Thyroid gland (tissue), 4 donors: ENCODE measurements around the gene C2orf42. TPM values are rescaled to one million over a fixed set of nuclear protein-coding genes. Genes with fewer than 3 reads are reported as not detected.

ENCODE experiments used
- DNase-seq, 2 donors: peaks; one replicate each; pipeline ENCODE4 v3.0.0-alpha.2; 2019
- H3K27ac ChIP-seq, 3 donors: fragments of 200-600 bp; sonication (generic); 1 replicate in 2 of 3; 2 replicates in 1 of 3; pipeline ENCODE4 v1.5.1; 2016 to 2019; ENCODE audit warnings: mild to moderate bottlenecking in 1 of 3, moderate library complexity in 1 of 3
- H3K27me3 ChIP-seq: fragments of 200-600 bp; sonication (generic); one replicate; pipeline ENCODE4 v1.5.1; 2019
- H3K36me3 ChIP-seq, 2 donors: fragments of 200-600 bp; sonication (generic); one replicate each; pipeline ENCODE4 v1.5.1; 2016 to 2019
- H3K4me1 ChIP-seq, 2 donors: fragments of 200-600 bp; sonication (generic); one replicate each; pipeline ENCODE4 v1.5.1; 2017 to 2019
- H3K4me3 ChIP-seq, 3 donors: fragments of 200-600 bp; sonication (generic); replicated peaks in 1 of 3; 1 replicate in 2 of 3; 2 replicates in 1 of 3; pipeline ENCODE4 v1.5.1; 2016; ENCODE audit warnings: mild to moderate bottlenecking in 1 of 3
- H3K9me3 ChIP-seq: fragments of 200-600 bp; sonication (generic); one replicate; pipeline ENCODE4 v1.5.1; 2017
- POLR2A ChIP-seq, 2 donors: fragments of 450-650 bp; IDR thresholded peaks; one replicate each; pipeline ENCODE4 v1.6.1; 2017; ENCODE audit warnings: antibody characterized with exemption in 2 of 2, mild to moderate bottlenecking in 2 of 2, moderate library complexity in 1 of 2
- WGBS, 2 donors: methylation state at CpG; one replicate each; pipeline ENCODE4 v1.1.5; 2017; 5-methylcytosine and 5-hydroxymethylcytosine counted together
- intact Hi-C: fragments of 100-400 bp; cut with DNase I; formaldehyde crosslinking; loops from one replicate; pipeline ENCODE4 v1.15.1; 2023
- total RNA-seq, 4 donors: library from RNA; depleted of rRNA; stranded (reverse); fragments of >200 nt; gene quantifications; one replicate each; pipeline ENCODE4 v1.2.3, GENCODE V29; 2016
- TF ChIP-seq, protein P1 (sequence below), 6 experiments: fragments of 200-600 bp in 3 of 6; fragments of 450-650 bp in 3 of 6; sonication (generic) in 3 of 6; IDR thresholded peaks; one replicate each; pipeline ENCODE4 v1.5.1; 2016 to 2019; ENCODE audit warnings: antibody characterized with exemption in 6 of 6, mild to moderate bottlenecking in 2 of 6, inconsistent platforms in 1 of 6, moderate library complexity in 1 of 6

The C2orf42 gene
- total RNA-seq, 4 donors from 2014 or later: 9.8 to 26.5 (median 18.0) TPM

- H3K4me1 ChIP-seq: peaks cover 33 to 50% of the 10 kb centered on the region in 2 donors
- intact Hi-C loops: loop anchor here (5.0 kb wide), 1 partner anchor 35 kb away; the partner anchor contains the start of gene PCBP1
Observed at GRCh38 chr2:70122470-70122869, 68.3 kb downstream of the C2orf42 start.

DNA sequence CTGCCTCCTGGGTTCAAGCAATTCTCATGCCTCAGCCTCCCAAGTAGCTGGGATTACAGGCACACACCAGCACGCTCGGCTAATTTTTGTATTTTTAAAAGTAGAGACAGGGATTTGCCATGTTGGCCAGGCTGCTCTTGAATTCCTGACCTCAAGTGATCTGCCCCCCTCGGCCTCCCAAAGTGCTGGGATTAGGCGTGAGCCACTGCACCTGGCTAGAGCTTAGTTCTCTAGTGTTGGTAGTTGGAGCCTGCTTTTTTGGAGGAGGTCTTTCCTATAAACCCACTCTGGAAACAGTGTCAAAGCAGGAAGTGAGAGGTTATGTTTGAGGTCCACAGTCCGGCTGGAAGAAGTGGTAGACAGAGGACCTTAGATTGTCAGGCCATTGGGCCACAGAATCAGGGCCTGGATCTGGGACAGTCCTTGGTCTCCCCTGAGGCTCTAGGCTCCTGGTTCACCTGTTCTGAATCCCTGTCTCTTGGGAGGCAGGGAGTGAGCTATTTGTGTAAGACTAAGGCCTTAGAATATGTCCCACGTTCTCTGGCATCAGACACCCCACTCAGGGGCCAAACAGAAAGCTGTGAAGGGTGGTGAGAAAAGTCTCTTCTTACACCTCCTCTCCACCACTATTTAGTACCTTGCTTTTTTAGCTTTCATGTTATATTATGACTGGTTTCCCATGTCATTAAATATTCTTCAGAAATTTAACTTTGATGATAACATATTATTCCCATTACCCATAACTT lies 69.0 kb downstream of the C2orf42 start:
- Histone ChIP-seq H3K9me3 (no peaks in the 10 kb centered on the region), H3K4me3 (no peak overlapping the region), H3K27me3 (no peaks in the 10 kb centered on the region), H3K4me1 (peaks cover 27 to 50% of the 10 kb centered on the region in 2 donors), H3K36me3 (no peaks in the 10 kb centered on the region), H3K27ac (peak overlapping the region; percentile 59 to 79 (median 69))
- peak; percentile 51 to 58 for DNase-seq
- 37 to 45% methylated on average over 6 of the region's 6 CpGs for WGBS, 2 donors
- intact Hi-C loops: loop anchor here (5.0 kb wide), 1 partner anchor 34 kb away; the partner anchor contains the start of gene PCBP1
- no peak for TF ChIP-seq POLR2A (IDR thresholded peaks at IDR 0.05)
- TF ChIP-seq, protein P1, sequence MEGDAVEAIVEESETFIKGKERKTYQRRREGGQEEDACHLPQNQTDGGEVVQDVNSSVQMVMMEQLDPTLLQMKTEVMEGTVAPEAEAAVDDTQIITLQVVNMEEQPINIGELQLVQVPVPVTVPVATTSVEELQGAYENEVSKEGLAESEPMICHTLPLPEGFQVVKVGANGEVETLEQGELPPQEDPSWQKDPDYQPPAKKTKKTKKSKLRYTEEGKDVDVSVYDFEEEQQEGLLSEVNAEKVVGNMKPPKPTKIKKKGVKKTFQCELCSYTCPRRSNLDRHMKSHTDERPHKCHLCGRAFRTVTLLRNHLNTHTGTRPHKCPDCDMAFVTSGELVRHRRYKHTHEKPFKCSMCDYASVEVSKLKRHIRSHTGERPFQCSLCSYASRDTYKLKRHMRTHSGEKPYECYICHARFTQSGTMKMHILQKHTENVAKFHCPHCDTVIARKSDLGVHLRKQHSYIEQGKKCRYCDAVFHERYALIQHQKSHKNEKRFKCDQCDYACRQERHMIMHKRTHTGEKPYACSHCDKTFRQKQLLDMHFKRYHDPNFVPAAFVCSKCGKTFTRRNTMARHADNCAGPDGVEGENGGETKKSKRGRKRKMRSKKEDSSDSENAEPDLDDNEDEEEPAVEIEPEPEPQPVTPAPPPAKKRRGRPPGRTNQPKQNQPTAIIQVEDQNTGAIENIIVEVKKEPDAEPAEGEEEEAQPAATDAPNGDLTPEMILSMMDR (IDR thresholded peaks at IDR 0.05): no peak

More at GRCh38 chr2:70122470-70122869, 68.3 kb downstream of the C2orf42 start:
- no peak for DNase-seq
- 91 to 94% methylated on average over 4 of the region's 4 CpGs for WGBS, 2 donors
- Histone ChIP-seq H3K27me3 (no peaks in the 10 kb centered on the region), H3K4me3 (no peak overlapping the region), H3K36me3 (no peaks in the 10 kb centered on the region), H3K9me3 (no peaks in the 10 kb centered on the region), H3K27ac (peak overlapping the region in 2 of 3 donors; percentile 8 to 100)
- no peak for TF ChIP-seq POLR2A (IDR thresholded peaks at IDR 0.05)
- TF ChIP-seq, protein P1 (IDR thresholded peaks at IDR 0.05): no peak

GRCh38 chr2:70118798-70119454 lies 71.9 kb downstream of the C2orf42 start:
- WGBS, 2 donors: 53 to 56% methylated on average over 4 of the region's 4 CpGs
- no peaks in the 10 kb centered on the region for H3K36me3 ChIP-seq
- no peak overlapping the region for H3K27ac ChIP-seq
- DNase-seq: no peak
- H3K27me3 ChIP-seq: no peaks in the 10 kb centered on the region
- no peak for TF ChIP-seq POLR2A (IDR thresholded peaks at IDR 0.05)
- TF ChIP-seq, protein P1 (IDR thresholded peaks at IDR 0.05): no peak
- no peak overlapping the region for H3K4me3 ChIP-seq
- intact Hi-C loops: no loop called here
- peaks cover 8 to 42% of the 10 kb centered on the region in 2 donors for H3K4me1 ChIP-seq
- no peaks in the 10 kb centered on the region for H3K9me3 ChIP-seq

- peak overlapping the region in 2 of 3 donors; percentile 2 to 10 for H3K27ac ChIP-seq
- H3K9me3 ChIP-seq: no peaks in the 10 kb centered on the region
- TF ChIP-seq POLR2A (IDR thresholded peaks at IDR 0.05): no peak
- TF ChIP-seq, protein P1 (IDR thresholded peaks at IDR 0.05): no peak
- H3K36me3 ChIP-seq: no peaks in the 10 kb centered on the region
- no peak overlapping the region for H3K4me3 ChIP-seq
- WGBS, 2 donors: 49 to 62% methylated on average over 2 of the region's 2 CpGs
- intact Hi-C loops: no loop called here
- no peak for DNase-seq
- H3K4me1 ChIP-seq: peaks cover 11 to 34% of the 10 kb centered on the region in 2 donors
- H3K27me3 ChIP-seq: no peaks in the 10 kb centered on the region
Observed at GRCh38 chr2:70116936-70117552, 73.8 kb downstream of the C2orf42 start.
